ENCODE data around the gene AHDC1.

GRCh38 chr1:27623327-27624212 is 19.6 kb upstream of the AHDC1 start:
- no peak for TF ChIP-seq POLR2AphosphoS5 (IDR thresholded peaks at IDR 0.05)
- no peak for TF ChIP-seq CTCF (IDR thresholded peaks at IDR 0.05)
- TF ChIP-seq POLR2A (IDR thresholded peaks at IDR 0.05; ENCODE audit: low read depth): no peak
- no peak for TF ChIP-seq EP300 (IDR thresholded peaks at IDR 0.05)

Measured in esophagus muscularis mucosa (tissue), 4 donors.